ENCODE results near the gene SOX11. TPM values are rescaled to one million over a fixed set of nuclear protein-coding genes. Genes with fewer than 3 reads are reported as not detected.

Gene SOX11
- total RNA-seq, 1 donor from 2014 or later, result 0.03 TPM

GRCh38 chr2:5723791-5724735 is 31.9 kb downstream of the SOX11 start:
- DNase-seq (ENCODE audit: low spot score), result no peak

- DNase-seq (ENCODE audit: low spot score), result no peak
These were observed 32.9 kb downstream of the SOX11 start for GRCh38 chr2:5725072-5725471.

GRCh38 chr2:5725794-5726463 is 33.7 kb downstream of the SOX11 start:
- no peak for DNase-seq (ENCODE audit: low spot score)

- DNase-seq (ENCODE audit: low spot score), result no peak
These were observed 35.1 kb downstream of the SOX11 start for GRCh38 chr2:5727235-5727634.

GRCh38 chr2:5729416-5729815 is 37.2 kb downstream of the SOX11 start:
- no peak for DNase-seq (ENCODE audit: low spot score)

- no peak for DNase-seq (ENCODE audit: low spot score)
These were observed 38.2 kb downstream of the SOX11 start for GRCh38 chr2:5730386-5730785.

- DNase-seq (ENCODE audit: low spot score), result no peak
These were observed 42.8 kb downstream of the SOX11 start for GRCh38 chr2:5734859-5735520.

GRCh38 chr2:5735521-5735861 is 43.3 kb downstream of the SOX11 start:
- DNase-seq (ENCODE audit: low spot score), result no peak

GRCh38 chr2:5736050-5736449 is 43.9 kb downstream of the SOX11 start:
- DNase-seq (ENCODE audit: low spot score), result no peak

- DNase-seq (ENCODE audit: low spot score), result no peak
These were observed 44.7 kb downstream of the SOX11 start for GRCh38 chr2:5736886-5737285.

- no peak for DNase-seq (ENCODE audit: low spot score)
These were observed 47.9 kb downstream of the SOX11 start for GRCh38 chr2:5740053-5740452.

- DNase-seq (ENCODE audit: low spot score), result no peak
These were observed 48.6 kb downstream of the SOX11 start for GRCh38 chr2:5740817-5741216.

GRCh38 chr2:5741242-5741641 is 49.1 kb downstream of the SOX11 start:
- DNase-seq (ENCODE audit: low spot score), result no peak

GRCh38 chr2:5742126-5742525 is 49.9 kb downstream of the SOX11 start:
- no peak for DNase-seq (ENCODE audit: low spot score)

GRCh38 chr2:5748391-5748790 is 56.2 kb downstream of the SOX11 start:
- no peak for DNase-seq (ENCODE audit: low spot score)

- no peak for DNase-seq (ENCODE audit: low spot score)
These were observed 56.8 kb downstream of the SOX11 start for GRCh38 chr2:5748946-5749345.

- DNase-seq (ENCODE audit: low spot score), result no peak
These were observed 57.2 kb downstream of the SOX11 start for GRCh38 chr2:5749347-5749746.
